Ovary (tissue), 9 donors: ENCODE results near the gene TRIM33. TPM values are rescaled to one million over a fixed set of nuclear protein-coding genes. Genes with fewer than 3 reads are reported as not detected.
"Not testable (repeated sequence)": the region's sequence is repeated elsewhere in the genome, so short reads cannot be mapped to it uniquely, and the experiment has no call there.

Experiments used
- DNase-seq, 5 donors: peaks; one replicate each; pipeline ENCODE4 v3.0.0-alpha.2; 2019 to 2020
- H3K27ac ChIP-seq, 2 donors: fragments of 200-600 bp; one replicate each; pipeline versions ENCODE4 v1.5.1 to v1.8.0; 2019 to 2022
- H3K27me3 ChIP-seq: fragments of 200-600 bp; one replicate; pipeline ENCODE4 v1.8.0; 2022
- H3K36me3 ChIP-seq: fragments of 200-600 bp; sonication (generic); one replicate; pipeline ENCODE4 v1.5.1; 2019
- H3K4me1 ChIP-seq: one replicate; pipeline ENCODE4 v1.8.1; 2013; ENCODE audit warnings: mild to moderate bottlenecking, moderate library complexity; ENCODE audit not compliant: insufficient read depth
- H3K4me3 ChIP-seq: fragments of 200-600 bp; sonication (generic); one replicate; pipeline ENCODE4 v1.5.1; 2017
- H3K9me3 ChIP-seq, 2 donors: fragments of 200-600 bp in 1 of 2; sonication (generic) in 1 of 2; one replicate each; pipeline versions ENCODE4 v1.5.1 to v1.8.1; 2013 to 2019; ENCODE audit warnings: mild to moderate bottlenecking in 1 of 2, moderate library complexity in 1 of 2
- EP300 ChIP-seq: sonication (generic); formaldehyde crosslinking; IDR thresholded peaks from one replicate; pipeline ENCODE4 v1.6.1; 2017; ENCODE audit warnings: antibody characterized with exemption
- POLR2A ChIP-seq: fragments of 450-650 bp; IDR thresholded peaks from one replicate; pipeline ENCODE4 v1.6.1; 2017; ENCODE audit warnings: antibody characterized with exemption, mild to moderate bottlenecking, moderate library complexity
- WGBS, 3 donors: extraction: QIAGEN DNeasy Blood & Tissue Kit in 1 of 3; methylation state at CpG; one replicate each; pipeline versions ENCODE4 v1.1.5 to v1.1.7; 2013 to 2017; 5-methylcytosine and 5-hydroxymethylcytosine counted together
- intact Hi-C, 4 donors: fragments of 100-400 bp; cut with DNase I; formaldehyde crosslinking; loops; one replicate each; pipeline versions ENCODE4 v1.11.0 to v1.15.1; 2022 to 2023
- polyA plus RNA-seq, 2 donors: library from polyadenylated mRNA; stranded (reverse); fragments of 200-250 nt in 1 of 2; fragments of 350-450 nt in 1 of 2; fragmentation: Illumina TruSeq in 1 of 2; extraction: RNeasy Lipid Tissue Mini Kit (QIAGEN cat#74804) in 1 of 2; gene quantifications; one replicate each; pipeline ENCODE4 v1.2.3, GENCODE V29; 2013 to 2014
- total RNA-seq, 7 donors: library from RNA; depleted of rRNA in 2 of 7; stranded (reverse); fragments of >200 nt in 2 of 7; fragmentation: NEBNext Ultra II Directional in 3 of 7; extraction: Animal tissue kit (Norgen Biotek cat#: 25700) in 3 of 7; gene quantifications; one replicate each; pipeline versions ENCODE4 v1.1.0 to v1.2.4, GENCODE V29; 2016 to 2023
- TF ChIP-seq, protein P1 (sequence below), 3 donors: fragments of 450-650 bp in 2 of 3; fragments of 200-600 bp in 1 of 3; IDR thresholded peaks; one replicate each; pipeline versions ENCODE4 v1.5.1 to v1.8.0; 2016 to 2022; ENCODE audit warnings: antibody characterized with exemption in 3 of 3, mild to moderate bottlenecking in 1 of 3
- donor health status: DM: no; HTN: no; CAD: no; lungs with moderate emphysema.
- donor health status: DM: no; HTN: no; CAD: no.
- donor health status: Bipolar disorder and iron deficiency.
- donor health status: DM: yes; HTN: yes; CAD: no.
- donor health status: DM: no; HTN: no; CAD: no.
- donor health status: DM: yes; HTN: yes; CAD: no.

The TRIM33 gene
- total and polyA plus RNA-seq, 9 donors = 11.1 to 49.6 (median 38.3) TPM

- Histone ChIP-seq H3K27ac (no peak overlapping the region), H3K4me3 (no peak overlapping the region), H3K36me3 (no peaks in the 10 kb centered on the region), H3K4me1 (no peaks in the 10 kb centered on the region), H3K9me3 (no peaks in the 10 kb centered on the region), H3K27me3 (no peaks in the 10 kb centered on the region)
- intact Hi-C loops = no loop called here
- TF ChIP-seq POLR2A = no peak
- TF ChIP-seq, protein P1, sequence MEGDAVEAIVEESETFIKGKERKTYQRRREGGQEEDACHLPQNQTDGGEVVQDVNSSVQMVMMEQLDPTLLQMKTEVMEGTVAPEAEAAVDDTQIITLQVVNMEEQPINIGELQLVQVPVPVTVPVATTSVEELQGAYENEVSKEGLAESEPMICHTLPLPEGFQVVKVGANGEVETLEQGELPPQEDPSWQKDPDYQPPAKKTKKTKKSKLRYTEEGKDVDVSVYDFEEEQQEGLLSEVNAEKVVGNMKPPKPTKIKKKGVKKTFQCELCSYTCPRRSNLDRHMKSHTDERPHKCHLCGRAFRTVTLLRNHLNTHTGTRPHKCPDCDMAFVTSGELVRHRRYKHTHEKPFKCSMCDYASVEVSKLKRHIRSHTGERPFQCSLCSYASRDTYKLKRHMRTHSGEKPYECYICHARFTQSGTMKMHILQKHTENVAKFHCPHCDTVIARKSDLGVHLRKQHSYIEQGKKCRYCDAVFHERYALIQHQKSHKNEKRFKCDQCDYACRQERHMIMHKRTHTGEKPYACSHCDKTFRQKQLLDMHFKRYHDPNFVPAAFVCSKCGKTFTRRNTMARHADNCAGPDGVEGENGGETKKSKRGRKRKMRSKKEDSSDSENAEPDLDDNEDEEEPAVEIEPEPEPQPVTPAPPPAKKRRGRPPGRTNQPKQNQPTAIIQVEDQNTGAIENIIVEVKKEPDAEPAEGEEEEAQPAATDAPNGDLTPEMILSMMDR (IDR thresholded peaks at IDR 0.05) = no peak
- no peak for TF ChIP-seq EP300
- DNase-seq = no peak
- WGBS, 3 donors = 90 to 93% (median 90%) methylated on average over 15 of the region's 15 CpGs
These were observed 142.3 kb downstream of the TRIM33 start for GRCh38 chr1:114368560-114369255.

DNA sequence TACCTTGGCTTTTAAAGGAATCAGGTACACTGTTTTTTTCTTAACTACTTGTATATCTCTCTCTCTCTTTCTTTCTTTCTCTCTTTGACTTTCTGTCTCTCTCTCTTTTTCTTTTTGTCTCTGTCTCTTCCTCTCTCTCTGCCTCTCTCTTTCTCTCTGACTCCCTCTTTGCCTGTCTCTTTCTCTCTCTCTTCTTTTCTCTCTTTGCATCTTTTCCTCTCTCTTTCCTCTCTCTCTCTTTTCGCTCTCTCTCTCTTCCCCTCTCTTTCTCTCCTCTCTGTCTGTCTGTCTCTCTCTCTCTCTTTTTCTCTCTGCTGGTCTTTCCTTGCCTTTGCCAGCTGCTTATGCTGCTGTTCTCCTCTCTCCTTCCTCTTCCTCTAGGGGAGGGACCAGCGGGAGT lies 143.2 kb downstream of the TRIM33 start:
- intact Hi-C loops = no loop called here
- no peaks in the 10 kb centered on the region for H3K27me3 ChIP-seq
- DNase-seq = no peak
- no peaks in the 10 kb centered on the region for H3K36me3 ChIP-seq
- no peaks in the 10 kb centered on the region for H3K4me1 ChIP-seq
- no peak overlapping the region for H3K27ac ChIP-seq
- no peaks in the 10 kb centered on the region for H3K9me3 ChIP-seq
- no peak overlapping the region for H3K4me3 ChIP-seq
- no peak for TF ChIP-seq EP300
- TF ChIP-seq POLR2A = no peak
- TF ChIP-seq, protein P1 (IDR thresholded peaks at IDR 0.05) = no peak
- 75 to 87% (median 82%) methylated on average over 2 of the region's 2 CpGs for WGBS, 3 donors

DNA sequence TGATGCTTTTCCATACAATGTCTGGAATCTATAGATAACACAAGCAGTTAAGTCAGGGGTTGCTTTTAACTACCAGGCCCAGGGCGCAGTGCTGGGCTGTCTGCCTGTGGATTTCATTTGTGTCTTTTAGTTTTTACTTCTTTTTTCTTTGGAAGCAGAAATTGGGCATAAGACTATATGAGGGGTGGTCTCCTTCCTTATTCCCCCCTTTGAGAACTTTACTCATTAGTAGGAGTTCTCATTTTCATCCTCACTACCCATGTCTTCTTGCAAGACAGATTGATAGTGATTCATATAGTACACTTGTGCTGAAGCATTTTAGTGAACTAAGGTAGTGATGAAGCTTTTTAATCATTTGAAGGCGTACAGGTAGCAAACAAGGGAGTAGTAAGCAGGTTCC lies 147.8 kb downstream of the TRIM33 start:
- DNase-seq, H3K27ac ChIP-seq, intact Hi-C loops, H3K27me3 ChIP-seq, H3K9me3 ChIP-seq, H3K4me1 ChIP-seq, H3K36me3 ChIP-seq, H3K4me3 ChIP-seq: not testable (repeated sequence)
- 82 to 90% (median 86%) methylated on average over 2 of the region's 2 CpGs for WGBS, 3 donors

DNA sequence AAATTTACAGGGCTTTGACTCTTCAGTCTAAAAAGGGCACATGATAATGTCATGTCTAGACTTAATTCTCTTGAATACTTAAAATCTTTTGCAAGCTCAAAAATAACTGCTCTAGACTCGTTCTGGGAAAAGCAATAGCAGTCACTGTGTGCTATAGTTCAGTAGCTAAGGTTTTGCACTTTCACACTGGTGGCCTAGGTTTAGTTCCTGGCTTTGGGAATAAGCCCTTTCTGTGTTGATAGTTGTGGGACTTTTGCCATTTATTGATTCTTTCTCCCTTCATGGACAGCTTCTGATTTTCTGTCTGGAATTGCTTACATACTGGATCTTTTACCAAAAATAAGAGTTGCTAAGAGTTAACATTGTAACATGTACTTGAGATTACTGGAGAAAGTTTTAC lies 151.2 kb downstream of the TRIM33 start:
- DNase-seq = no peak
- WGBS, 3 donors = 34 to 41% (median 38%) methylated on average over 1 of the region's 1 CpG
- no peaks in the 10 kb centered on the region for H3K27me3 ChIP-seq
- H3K4me1 ChIP-seq = no peaks in the 10 kb centered on the region
- TF ChIP-seq, protein P1 (IDR thresholded peaks at IDR 0.05) = no peak
- no peak for TF ChIP-seq EP300
- TF ChIP-seq POLR2A = no peak
- H3K4me3 ChIP-seq = no peak overlapping the region
- intact Hi-C loops = no loop called here
- no peak overlapping the region for H3K27ac ChIP-seq
- H3K9me3 ChIP-seq = no peaks in the 10 kb centered on the region
- H3K36me3 ChIP-seq = no peaks in the 10 kb centered on the region

GRCh38 chr1:114355240-114355639 lies 155.8 kb downstream of the TRIM33 start:
- Histone ChIP-seq H3K36me3 (no peaks in the 10 kb centered on the region), H3K27me3 (no peaks in the 10 kb centered on the region), H3K9me3 (no peaks in the 10 kb centered on the region), H3K4me1 (no peaks in the 10 kb centered on the region), H3K4me3 (no peak overlapping the region), H3K27ac (no peak overlapping the region)
- DNase-seq = no peak
- TF ChIP-seq POLR2A (no peak), EP300 (no peak)
- TF ChIP-seq, protein P1 (IDR thresholded peaks at IDR 0.05) = no peak
- intact Hi-C loops = no loop called here
- 95 to 97% (median 96%) methylated on average over 3 of the region's 3 CpGs for WGBS, 3 donors
